LNCAP (cell line): ENCODE results near the gene TEX55.

Source experiments
- TF ChIP-seq, protein P1 (sequence below): fragments of 450-650 bp; IDR thresholded peaks from 2 replicates; pipeline ENCODE4 v1.5.1; 2017; ENCODE audit warnings: mild to moderate bottlenecking

The TEX55 gene

GRCh38 chr3:119149484-119149883, 3.5 kb downstream of the TEX55 start:
- TF ChIP-seq, protein P1, sequence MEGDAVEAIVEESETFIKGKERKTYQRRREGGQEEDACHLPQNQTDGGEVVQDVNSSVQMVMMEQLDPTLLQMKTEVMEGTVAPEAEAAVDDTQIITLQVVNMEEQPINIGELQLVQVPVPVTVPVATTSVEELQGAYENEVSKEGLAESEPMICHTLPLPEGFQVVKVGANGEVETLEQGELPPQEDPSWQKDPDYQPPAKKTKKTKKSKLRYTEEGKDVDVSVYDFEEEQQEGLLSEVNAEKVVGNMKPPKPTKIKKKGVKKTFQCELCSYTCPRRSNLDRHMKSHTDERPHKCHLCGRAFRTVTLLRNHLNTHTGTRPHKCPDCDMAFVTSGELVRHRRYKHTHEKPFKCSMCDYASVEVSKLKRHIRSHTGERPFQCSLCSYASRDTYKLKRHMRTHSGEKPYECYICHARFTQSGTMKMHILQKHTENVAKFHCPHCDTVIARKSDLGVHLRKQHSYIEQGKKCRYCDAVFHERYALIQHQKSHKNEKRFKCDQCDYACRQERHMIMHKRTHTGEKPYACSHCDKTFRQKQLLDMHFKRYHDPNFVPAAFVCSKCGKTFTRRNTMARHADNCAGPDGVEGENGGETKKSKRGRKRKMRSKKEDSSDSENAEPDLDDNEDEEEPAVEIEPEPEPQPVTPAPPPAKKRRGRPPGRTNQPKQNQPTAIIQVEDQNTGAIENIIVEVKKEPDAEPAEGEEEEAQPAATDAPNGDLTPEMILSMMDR = no peak

DNA sequence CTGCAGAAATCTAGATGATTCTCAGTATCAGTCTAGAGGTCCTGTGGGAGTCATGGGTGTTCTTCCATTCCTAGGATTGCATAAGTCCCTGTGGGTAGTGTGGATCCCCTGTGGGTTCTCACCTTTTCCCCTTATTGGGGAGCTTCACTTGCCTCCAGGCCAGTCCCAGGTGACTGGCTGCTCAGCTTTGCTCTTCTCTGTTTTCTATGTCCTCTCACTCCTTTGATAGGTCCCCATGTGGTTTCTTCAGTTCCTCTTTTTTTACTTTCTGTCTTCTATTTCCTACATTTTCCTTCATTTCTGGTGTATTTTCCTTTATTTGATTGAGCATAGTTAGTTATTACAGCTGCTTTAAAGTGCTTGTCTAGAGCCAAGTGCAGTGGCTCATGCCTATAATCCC, 10.9 kb downstream of the TEX55 start:
- TF ChIP-seq, protein P1 = no peak

- TF ChIP-seq, protein P1 = no peak
Measured at GRCh38 chr3:119157971-119158370, 12.0 kb downstream of the TEX55 start.

GRCh38 chr3:119160361-119160760, 14.4 kb downstream of the TEX55 start:
- TF ChIP-seq, protein P1 = no peak

GRCh38 chr3:119160815-119161214, 14.8 kb downstream of the TEX55 start:
- TF ChIP-seq, protein P1 = no peak

DNA sequence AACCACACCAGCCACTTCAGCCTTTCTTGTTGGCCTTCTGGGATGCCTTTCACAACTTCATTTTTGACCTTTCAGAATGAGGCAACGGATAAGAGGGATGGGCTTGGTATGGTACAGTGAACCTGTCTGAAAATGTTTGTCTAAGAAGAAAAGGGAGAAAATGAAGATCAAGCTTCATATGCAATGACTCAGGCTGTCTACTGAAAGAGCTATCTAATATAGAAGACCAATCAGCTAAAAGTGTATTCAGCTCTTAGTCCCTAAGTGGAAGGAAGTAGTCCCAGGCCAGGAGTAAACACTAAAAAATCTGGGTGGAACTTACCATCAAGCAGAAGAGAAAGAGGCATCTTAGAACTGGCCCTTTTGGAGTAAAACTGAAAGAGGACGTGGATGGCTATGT, 15.3 kb downstream of the TEX55 start:
- TF ChIP-seq, protein P1 = no peak

DNA sequence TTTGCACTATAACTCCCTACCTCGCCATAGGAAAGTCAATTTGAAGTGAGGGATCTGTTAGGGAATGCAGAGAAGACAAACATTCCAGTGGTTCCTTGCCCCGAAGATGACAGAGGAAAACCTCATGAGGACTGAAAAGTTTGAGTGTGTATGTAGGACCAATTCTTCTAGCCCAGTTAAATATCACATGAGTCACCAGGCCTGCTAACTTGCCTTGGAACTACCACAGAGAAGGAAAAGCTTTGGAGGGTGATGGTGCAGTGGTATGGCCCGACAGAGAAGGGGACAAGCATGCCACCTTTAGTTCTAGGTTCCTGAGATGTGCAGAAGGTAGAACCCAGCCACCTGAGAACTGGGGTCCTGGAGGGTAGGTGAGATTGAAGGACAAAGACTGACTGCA, 24.9 kb downstream of the TEX55 start:
- TF ChIP-seq, protein P1 = no peak

DNA sequence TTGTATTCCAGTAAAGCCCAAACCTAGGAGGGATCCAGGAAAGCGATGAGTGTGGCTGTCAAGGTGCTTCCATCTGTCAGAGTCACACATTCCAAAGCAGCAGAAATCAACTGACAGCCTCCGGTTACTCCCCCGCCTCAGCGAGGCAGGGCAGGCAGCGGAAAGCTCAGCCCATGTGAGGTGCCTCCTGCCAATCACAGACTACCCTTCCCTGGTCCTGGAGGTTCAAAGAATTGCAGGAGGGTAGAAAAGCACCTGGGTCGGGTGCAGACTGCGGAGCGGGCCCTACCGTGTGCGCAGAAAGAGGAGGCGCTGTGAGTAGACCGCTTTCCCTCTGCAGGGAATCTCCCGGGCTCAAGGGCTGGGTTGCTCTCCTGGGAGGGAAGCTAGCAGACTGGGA, 27.4 kb downstream of the TEX55 start, which contains the start of gene UPK1B:
TSS of gene UPK1B (plus strand) at position 274 of the 400 bp plus-strand sequence. CDS start 13,144 bp downstream, outside the sequence.
- TF ChIP-seq, protein P1 = no peak
